ENCODE data around the gene ZNF365.

The ZNF365 gene

DNA sequence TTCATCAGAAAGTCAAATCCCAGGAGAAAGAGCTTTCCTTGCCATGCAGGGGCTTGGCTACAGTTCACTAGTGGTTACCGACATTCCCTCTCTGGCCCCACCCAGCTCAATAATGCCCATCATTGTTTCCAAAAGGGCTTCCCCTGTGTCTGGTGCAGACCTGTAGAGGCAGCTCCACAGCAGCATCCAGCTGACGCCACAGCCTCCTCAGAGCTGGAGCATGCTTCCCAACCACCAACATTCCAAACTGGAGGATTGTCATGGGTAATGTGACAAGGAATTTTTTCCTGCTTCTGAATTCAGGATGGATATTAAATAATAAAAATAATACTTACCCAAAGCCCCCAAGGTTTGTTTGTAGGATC lies 77.4 kb downstream of the ZNF365 start:
- Mint-ChIP-seq H3K27ac (no peak overlapping the region), H3K9me3 (peaks cover 0 to 2% of the 10 kb centered on the region in 2 donors), H3K36me3 (no peaks in the 10 kb centered on the region), H3K27me3 (no peaks in the 10 kb centered on the region), H3K4me3 (no peak overlapping the region), H3K4me1 (peaks cover 23 to 37% of the 10 kb centered on the region in 2 donors)
- no peak for DNase-seq
- peak; percentile 15 to 30 for ATAC-seq (replicated peaks)
